CD4-positive, alpha-beta T cell treated with Interleukin-15 for 4 hours (primary cell): Measurements from ENCODE around the gene CACNA1C.
"Not testable (repeated sequence)": the region's sequence is repeated elsewhere in the genome, so short reads cannot be mapped to it uniquely, and the experiment has no call there.

Experiments used
- DNase-seq: peaks from one replicate; pipeline ENCODE4 v3.0.0-alpha.2; 2020; ENCODE audit warnings: low spot score

Gene CACNA1C

DNA sequence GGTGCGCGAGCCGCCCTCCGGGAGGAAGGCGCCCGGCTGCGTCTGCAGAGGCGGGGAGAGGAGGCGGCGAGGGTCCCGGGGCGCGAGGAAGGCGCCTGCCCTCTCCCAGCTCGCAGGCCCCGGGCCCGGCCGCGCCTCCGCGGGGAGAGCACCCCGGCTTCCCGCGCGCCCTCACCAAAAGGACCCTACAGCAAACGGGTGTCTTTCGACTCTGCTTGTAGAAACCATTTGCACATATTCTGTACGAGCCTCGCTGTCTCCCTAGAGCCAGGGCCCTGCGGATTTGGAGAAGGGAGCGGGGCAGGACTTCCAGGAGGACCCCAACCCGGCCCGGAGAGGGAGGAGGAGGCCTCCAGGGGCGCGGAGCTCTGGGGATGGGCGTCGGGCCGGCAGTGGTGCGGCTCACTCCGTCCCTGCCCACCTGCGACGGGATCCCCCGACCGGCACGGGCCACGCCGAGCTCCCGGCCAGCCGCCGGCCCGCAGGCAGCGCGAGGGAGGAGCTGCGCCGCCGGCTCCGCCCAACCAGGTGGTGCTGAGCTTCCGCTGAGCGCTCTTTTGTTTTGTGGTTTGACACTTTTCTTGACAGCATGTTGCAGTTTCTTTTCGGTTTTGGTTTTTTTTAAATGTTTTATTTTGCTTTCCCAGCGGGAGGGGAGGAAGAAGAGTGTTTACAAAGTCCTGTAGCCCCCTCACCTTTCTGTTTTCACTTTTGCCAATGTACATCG is 638.7 kb downstream of the CACNA1C start:
- peak; percentile 49 for DNase-seq

DNA sequence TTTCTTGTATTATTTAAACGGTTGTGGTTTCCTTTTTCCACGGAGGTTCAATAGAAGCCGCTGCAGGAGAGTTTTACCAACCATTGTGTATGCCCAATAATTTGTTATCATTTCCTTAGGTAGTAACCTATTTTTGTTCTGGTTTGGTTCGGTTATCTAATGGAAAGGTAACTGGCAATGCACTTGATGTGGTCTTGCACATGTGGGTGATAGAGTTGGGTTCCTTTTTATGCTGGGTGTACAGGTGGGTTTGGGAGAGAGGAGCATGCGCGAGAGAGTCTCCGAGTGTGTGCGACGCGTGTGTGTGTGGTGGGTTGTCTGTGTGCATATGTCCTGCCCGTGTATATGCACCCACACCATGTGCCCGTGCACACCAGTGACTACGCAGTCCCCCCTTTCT is 639.3 kb downstream of the CACNA1C start:
- peak; percentile 14 for DNase-seq

DNA sequence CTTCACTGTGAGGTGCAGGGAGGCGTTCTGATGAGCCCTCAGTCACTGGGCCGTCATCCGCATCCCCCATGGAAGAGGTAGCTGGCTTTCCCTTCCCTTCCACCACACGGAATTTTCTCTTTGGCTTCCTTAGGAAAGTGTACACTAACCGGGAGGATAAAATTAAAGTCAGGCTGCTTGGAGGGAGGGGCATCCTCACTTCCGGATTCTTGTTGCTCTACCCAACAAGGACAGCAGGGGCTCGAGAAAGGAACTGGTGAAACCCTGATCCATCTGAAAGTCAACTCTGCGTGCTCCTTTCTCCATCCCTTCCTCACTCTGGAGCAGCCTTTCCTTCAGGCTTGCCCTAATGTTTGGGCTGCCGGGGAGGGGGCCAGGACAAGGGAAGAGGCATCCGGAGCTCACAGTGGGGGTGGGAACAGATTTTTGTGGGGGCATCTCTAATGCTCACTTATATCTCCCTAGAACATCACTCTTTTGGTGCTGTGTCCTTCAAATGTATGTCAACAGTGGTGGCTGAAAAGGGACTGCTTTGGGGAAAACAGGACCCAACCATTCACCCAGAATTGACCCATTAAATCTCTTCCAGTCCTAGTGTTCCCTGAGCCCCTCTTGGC is 640.6 kb downstream of the CACNA1C start:
- peak; percentile 10 for DNase-seq

DNA sequence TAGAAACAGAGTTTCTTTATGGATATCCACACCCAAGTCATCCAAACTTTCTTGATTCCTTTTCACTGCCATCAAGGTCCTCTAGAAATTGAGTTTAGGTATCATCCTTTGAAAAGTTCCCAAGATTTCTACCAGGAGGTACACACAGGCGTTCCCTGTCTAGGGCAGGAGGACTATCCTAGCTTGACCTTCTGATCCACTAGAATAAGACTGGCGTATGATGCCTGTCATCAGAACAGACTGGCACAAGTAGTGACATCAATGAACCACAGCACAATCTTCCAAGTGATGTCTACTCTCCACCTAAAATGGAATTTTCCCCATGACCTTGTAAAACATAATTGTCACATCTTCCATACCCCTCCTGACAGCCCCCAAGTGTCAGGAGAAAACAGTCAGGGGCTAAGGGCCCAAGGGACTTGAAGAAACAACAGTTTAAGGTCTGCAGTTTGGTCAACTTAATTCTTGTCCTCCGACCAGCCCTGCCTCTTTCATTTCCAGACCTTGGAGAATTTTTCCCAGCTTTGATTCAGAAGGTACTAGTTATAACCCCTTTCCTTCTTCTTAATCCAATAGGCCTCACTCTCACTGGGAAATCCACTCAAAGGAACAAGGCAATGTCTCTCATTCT is 641.3 kb downstream of the CACNA1C start:
- DNase-seq = no peak

DNA sequence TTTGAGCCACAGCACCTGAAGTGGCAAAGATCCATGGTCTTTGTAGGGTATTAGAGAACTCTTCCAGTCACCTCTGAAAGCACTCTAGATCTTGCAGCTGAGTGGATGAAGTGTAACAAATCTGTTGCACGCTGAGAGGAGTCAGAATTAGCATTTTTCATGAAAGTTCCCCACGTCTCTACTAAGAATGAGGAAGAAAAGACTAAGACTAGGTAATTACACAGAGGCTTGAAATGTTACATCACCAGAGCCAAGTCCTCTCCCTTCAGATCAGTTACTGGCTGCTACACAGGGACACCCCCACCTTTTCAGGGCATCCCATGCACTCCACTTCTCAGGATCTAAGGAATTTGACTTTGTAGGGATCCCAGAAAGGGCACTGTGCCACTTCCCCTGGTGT is 643.3 kb downstream of the CACNA1C start:
- no peak for DNase-seq

DNA sequence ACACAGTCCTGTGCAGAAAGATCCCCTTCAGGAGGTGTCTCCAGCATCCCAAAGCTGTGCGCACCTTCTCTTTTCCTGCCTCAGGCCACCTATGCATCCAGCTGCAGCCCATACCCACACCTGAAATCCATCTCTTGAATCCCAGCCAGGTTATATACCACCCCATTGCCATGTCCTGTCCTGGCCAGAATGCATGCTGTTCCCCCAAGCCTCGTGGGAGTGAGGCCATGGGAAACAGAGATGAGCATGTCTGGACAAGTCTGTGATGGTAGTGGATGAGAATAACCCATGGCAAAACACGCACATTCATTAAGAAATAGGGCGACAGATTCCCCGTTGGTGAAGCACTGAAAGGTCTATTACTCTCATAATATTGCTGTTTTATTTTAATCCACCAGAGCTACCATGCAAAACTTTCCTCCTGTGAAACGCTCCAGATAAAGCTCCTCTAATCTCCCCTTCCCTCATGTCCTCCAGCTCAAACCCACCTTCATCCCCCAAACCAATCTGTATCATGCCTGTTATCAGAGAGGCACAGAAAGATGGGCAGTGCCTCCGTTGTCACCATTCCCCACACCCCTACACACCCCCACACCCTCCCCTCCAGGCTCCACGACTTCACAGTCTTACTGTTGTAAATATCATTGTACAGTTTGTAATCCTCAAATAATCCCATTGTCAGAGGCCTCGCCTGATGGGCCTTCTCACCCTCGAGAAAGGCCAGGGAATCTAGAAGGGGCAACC is 644.4 kb downstream of the CACNA1C start:
- no peak for DNase-seq

DNA sequence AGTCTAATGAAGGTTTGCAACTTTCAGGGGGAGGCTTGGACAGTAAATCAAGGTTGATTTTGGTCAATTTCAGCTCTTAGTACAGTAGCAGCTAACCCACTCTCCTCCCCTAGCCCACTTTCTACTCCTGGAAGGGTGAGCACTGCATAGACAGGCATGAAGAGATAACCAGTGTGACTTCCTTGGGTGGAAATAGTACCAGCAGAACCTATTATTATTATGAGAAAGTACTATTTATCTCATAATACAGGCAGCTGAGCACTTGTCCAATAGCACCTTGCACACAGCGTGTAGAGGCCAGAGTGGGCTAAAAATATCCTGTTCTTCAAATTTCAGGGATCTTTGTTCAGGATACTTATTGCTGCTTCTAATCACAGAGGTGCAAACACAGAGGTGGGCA is 645.8 kb downstream of the CACNA1C start:
- no peak for DNase-seq

DNA sequence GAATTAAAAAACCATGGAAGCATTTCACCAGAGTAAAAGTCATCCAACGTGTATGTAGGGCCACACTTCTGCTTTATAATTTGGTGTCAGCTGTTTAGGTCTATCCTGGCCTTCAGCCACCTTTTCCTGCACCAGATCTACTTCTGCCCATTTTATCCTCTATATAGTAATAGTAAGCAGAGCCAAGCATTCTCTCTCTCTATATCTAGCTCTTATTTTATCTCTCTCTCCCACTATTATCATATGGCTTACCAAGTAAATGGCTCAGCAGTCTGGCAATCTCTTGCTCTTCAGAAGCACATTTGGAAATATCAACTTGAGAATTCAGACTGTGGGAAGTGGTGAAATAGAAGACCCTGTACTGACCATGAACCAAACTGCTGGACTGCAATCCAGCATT is 657.9 kb downstream of the CACNA1C start:
- no peak for DNase-seq

DNA sequence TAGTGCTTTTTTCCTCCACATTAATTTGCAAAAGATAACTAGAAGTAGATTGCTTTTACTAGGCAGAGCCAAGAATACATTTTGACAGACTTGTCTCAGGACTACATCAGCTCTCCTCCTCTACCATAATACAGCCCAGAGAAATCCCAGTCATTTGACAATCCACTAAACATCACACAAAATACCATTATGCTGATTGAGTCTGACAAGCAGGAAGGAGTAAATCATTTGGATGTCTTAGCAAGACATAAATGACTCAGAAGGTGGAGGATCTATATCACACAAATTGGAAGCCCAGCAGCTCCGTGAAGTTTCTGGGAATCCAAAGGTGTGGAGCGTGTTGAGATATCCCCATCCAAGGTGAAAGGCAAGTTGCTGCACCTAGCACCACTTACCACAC is 666.6 kb downstream of the CACNA1C start:
- no peak for DNase-seq

DNA sequence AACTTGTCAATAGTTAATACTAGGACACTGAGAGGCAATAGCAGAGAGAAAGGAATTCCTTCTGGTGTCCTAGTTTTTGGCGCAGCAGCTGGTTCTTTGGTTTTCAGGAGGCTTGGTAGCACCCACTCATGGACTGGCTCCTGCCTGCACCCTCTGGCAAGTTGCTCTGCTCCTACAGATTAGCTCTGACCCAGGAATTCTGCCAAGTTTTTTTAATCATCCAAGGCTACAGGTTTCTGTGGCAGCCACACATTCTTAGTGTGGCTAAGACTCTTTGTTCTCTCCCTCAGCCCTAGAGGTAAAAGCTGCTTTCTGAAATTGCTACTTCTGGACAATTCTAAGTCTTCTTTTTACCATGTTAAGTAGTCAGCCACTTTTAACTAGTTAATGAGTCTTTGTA is 670.0 kb downstream of the CACNA1C start:
- DNase-seq = no peak

DNA sequence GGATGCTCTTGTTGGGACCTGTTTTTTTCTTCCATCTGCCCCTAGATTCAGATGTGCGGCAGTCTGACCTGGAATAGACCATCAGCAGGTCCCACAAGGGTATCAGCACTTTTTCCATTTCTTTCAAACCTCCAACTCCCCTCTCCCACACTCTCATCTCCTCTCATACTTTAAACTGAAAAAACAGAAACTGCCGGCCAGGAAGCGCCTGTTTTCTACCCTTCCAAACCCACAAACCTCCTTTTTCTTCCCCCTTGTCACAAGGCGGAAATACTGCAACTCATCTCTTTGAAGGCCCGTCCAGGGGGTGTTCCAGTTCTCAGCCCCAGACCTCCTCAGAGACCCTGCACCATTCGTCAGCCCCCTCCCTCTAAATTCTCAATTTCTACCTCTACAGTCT is 679.5 kb downstream of the CACNA1C start:
- no peak for DNase-seq

DNA sequence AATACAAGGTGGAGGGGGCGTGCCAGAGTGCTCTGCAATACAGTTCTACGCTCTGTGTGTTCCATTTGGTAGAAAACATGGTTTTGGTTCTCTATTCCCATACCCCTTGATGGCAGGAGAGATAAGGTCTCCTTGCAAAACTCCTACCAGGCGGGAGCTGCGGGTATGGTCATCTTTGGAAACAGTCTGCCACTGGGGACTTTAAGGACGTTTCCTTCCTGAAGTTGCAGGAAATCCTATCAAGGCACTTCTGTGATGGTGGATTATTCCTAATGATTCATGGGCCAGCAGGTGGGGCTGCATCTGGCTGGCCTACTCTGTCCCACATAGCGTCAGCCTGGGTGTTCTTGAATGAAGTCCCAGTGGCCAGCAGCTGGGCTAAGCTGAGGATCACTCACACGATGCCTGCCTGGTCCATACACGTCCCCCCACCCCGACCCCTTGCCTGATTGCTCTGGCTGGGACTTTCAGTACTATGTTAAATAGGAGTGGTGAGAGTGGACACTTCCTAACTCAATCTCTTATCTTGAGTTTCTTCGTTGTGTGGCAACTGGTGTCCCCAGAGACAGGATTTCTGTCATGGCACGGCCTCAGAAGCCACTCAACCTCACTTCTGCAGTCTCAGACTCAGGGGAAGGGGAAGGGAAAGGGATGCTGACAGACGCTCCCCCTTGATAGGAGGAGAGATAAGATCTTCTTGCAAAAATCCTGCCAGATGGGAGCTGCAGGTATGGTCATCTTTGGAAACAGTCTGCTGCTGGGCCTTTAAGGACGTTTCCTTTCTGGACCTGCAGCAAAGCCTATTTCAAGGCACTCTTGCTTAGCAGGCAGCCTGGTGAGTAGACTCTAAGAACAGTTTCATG is 680.9 kb downstream of the CACNA1C start:
- DNase-seq = no peak

DNA sequence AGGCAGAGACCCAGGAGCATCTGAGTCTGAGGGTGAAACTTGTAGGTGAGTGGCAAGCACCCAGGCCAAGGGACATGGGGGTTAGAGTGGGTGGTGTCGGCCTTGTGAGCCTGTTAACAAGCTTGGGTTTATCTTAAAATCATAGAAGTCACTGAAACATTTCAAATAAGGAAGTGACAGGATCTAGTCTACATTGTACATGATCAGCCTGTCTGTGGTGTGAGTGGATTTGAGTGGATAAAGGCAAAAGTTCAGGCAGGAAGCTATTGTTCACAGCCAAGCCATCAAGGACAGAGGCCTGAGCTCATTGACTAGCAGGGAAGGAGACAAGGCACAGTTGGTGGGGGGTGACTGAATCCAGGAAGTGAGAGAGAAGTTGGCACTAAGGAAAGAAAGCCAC is 682.6 kb downstream of the CACNA1C start:
- no peak for DNase-seq

DNA sequence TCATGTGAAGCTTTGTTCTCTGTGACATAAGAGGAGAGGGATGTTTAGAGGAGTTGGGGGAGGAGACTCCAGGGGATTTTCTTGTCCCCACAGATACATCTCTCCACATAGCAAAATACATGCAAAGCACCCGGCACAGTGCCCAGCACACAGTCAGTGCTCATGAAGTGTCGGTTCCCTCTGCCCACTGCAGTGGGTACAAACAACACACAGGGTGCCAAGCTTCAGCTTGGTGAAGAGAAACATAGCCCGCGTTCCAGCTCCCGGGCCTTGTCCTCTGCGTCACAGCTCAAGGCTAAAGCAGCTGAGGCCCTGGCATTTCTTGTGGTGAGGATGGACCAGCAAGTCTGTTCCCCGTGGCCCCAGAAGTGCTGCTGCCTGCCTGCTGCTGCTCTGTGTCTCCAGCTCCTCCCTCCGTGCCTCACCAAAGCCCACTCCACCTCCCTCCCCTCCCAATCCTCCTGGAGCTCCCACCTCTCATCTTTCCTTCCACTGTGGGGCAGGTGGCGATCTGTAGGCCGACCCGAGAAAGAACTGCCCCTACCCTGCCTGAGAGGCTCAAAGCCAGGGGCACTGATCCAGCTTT is 685.0 kb downstream of the CACNA1C start:
- no peak for DNase-seq

DNA sequence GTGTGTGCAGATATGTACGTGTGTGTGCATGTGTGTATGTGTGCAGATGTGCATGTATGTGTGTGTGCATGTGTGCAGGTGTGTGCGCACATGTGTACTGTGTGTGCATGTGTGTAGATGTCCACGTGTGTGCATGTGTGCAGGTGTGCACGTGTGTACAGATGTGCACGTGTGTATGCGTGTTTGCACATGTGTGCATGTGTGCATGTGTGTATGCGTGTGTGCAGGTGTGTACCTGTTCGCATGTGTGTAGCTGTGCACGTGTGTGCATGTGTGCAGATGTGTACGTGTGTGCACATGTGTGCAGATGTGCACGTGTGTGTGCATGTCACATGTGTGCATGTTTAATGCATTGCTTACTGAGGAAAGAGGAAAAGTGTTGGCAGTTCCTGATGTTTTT is 686.3 kb downstream of the CACNA1C start:
- no peak for DNase-seq

DNA sequence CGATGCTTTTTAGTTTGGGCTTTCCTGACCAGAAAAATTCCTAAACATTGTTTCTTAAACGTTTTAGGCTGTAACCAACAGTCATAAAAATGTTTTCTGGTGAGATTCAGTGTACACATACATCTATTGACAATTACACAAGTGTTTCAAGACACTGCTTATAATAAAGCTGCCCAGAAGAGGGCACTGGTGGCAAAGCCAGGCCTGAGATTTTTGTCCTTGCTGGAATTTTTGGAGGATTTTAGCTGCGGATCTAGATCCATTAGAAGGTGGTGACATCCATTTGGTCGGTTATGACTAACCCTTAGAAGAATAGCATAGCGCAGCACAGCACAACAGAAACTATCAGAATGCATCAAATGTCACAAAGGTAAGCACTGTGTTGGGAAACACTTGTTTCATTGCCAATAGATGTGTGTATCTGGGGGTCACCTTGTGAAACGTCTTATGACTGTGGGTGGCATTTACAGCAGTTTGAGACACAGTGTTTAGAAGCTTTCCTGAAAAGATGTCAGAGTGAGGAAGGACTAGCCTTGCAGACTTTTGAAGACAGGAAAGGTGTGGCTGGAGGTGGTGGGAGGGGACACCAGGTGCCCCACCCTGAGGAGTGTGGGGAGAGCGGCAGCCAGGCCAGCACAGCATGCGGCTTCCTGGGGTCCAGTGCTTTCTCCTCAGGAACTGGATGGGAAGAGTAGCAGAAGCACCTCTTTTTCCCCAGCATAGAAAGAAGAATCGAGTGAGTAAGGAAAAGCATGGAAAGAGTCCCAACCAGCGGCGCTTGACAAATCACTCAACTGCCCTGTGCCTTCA is 687.2 kb downstream of the CACNA1C start:
- no peak for DNase-seq

DNA sequence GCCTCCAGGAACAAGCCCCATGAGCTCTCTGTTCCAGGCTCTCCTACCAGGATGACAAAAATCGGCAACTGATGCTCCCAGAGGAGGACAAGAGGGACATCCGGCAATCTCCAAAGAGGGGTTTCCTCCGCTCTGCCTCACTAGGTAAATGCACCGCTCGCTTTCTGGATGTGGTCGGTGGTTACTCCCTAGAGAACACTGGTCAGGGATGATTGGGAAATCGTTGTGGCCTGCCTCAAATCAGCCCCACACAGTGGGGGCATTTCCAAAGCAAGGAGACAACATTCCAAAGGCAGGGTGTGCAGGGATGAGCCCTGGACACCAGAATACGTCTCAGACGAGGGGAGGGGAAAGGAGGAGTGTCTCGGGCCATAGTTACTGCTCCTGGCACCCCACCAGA is 689.2 kb downstream of the CACNA1C start:
- DNase-seq = not testable (repeated sequence)

DNA sequence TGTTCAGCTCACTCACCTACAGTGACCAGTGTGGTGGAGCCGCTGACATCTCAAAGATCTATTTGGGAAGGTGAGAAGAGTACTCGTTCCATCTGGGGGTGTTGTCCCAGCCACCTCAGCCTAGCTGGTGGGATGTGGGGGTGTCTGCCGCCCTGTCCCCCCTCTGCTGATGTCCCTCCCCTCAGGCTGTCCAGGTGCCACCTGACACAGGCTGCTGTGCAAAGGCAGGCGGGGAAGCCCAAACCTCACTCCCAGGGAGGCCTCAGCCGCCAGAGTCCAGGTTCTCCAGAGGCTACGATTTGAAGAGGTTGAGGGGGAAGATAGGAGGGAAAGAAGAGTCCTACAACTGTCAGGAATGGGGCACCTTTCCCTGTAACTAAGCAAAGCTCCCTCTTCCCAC is 690.7 kb downstream of the CACNA1C start:
- no peak for DNase-seq

DNA sequence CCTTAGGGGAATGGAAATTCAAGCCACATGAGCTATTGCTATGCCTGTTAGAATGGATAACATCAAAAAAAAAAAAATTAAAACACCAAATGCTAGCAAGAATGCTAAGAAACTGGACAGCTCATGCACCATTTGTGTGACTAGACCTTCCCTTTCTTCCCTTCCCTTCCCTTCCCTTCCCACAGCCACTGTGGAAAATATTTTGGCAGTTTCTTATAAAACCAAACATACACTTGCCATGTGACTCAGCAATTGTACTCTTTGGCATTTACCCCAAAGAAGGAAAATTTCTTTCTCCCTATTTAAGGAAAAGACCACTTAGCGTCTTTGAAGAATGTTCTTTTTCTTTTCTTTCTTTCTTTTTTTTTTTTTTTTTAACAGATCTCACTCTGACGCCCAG is 692.9 kb downstream of the CACNA1C start:
- no peak for DNase-seq
